GM21529 (cell line): ENCODE data around the gene STAM.

Experiments
- ATAC-seq: cut with Tn5 transposase; IDR thresholded peaks from one replicate; pipeline ENCODE4 v1.9.1; 2021; ENCODE audit not compliant: unreplicated experiment

STAM gene

DNA sequence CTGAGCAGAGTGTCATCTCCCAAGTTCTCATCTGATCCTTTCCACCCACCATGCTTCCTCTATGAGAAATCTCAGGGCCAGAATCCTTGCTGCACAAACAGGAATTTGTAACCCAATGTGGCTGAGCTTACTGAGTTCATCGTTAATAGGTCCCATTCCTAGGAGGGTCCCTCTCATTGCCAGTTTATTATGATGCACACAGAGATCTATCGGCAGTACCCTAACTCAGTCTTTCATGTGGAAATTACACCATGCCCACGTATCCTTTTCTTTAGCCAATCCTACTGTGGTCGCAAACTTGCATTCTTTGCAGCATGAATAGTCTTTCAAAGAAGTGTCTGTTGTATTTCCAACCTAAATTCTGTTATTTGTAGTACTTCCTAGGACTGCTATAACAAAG is 120.2 kb downstream of the STAM start:
- ATAC-seq = no peak

DNA sequence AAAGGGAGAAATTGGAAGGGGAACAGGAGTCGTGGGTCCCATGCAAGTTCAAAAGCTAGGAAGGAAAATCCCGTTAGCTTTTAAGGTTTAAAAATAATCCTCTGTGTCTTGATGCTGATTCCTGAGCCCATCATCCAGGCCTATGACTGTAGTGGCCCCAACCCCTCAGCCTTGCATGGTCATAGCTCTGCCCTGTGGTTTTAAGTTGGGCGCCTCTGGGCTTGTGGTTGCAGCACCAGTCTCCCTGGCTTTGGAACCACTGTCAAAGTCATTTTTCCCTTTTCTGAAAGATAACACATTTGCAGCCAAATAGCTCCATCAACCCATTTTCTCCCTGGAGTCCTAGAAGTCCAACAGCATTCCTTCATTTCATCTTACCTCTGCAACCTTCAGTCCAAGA is 121.7 kb downstream of the STAM start:
- ATAC-seq = no peak
